ENCODE measurements around the gene SNX33. TPM values are rescaled to one million over a fixed set of nuclear protein-coding genes. Genes with fewer than 3 reads are reported as not detected.

SNX33 gene
- total and polyA plus RNA-seq, 2 donors (not counting 1 experiment from before 2014, with no cell fraction given): 0.22 to 0.59 TPM

DNA sequence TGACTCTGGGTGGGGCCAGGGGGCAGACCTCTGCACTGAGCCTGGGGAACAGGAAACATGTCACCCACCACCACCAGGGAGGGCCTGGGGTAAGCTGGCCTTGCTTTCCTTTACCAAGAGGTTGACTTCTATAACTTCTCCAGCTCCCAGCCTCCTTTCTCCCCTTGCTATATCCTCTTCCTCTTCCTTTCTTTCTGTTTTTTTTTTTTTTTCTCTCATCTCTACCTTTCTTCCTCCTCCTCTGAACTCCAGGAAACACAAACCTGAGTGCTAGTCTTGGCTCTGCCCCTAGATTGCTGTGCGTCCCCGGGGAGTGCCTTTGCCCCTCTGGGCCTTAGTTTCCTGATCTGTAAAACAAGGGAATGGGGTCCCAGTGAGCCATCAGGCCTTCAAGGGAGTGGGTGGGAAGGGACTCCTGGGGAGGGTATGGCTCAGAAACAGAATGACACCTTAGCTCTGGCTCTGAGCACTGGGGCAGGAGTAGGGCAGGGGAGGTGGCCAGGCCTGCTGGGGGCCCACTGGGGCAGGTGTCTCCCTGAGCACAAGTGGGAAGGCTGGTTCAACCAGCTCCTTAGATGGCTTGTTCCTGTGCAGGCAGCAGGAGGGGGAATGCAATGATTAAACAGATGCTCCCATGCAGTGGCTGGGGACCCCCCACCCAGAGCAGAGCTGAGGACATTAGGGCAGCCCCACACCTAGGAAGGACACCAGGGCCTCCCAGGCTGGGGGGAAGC lies 4.3 kb downstream of the SNX33 start:
- no peak overlapping the region for H3K27ac Mint-ChIP-seq
- H3K4me3 Mint-ChIP-seq: no peak overlapping the region
- intact Hi-C loops (cut with micrococcal nuclease): no loop called here
- no peak overlapping the region for H3K4me3 ChIP-seq (ENCODE audit: control extremely low read depth in 1 of 5, extremely low read depth in 1 of 5, insufficient read depth in 1 of 5, low read depth in 2 of 5, low read length in 4 of 5)
- no peak for DNase-seq
- H3K9me3 ChIP-seq (ENCODE audit: control extremely low read depth in 1 of 3, control insufficient read depth in 2 of 3, insufficient read depth in 1 of 3, low read length in 2 of 3): peaks cover 0 to 4% (median 0%) of the 10 kb centered on the region in 3 donors
- no peak overlapping the region for H3K4me2 ChIP-seq (replicated peaks; ENCODE audit: low read depth, low read length, poor library complexity, severe bottlenecking)
- H3K9me3 Mint-ChIP-seq (ENCODE audit: insufficient read depth): no peaks in the 10 kb centered on the region
- H3K36me3 ChIP-seq (replicated peaks in 1 of 2; ENCODE audit: control extremely low read depth in 1 of 2, control insufficient read depth in 1 of 2, extremely low read depth in 1 of 2, insufficient read depth in 2 of 2, low read length in 1 of 2): no peaks in the 10 kb centered on the region
- no peak overlapping the region for H3K27ac ChIP-seq (ENCODE audit: low read length in 2 of 2)
- H3K79me2 ChIP-seq (ENCODE audit: control insufficient read depth, insufficient read depth, low read length): no peaks in the 10 kb centered on the region
- H3K4me1 Mint-ChIP-seq: peaks cover 7% of the 10 kb centered on the region
- no peak for ATAC-seq (ENCODE audit: low read depth)
- H3K4me1 ChIP-seq (ENCODE audit: control insufficient read depth in 2 of 2, insufficient read depth in 2 of 2, low read length in 2 of 2): peaks cover 10 to 11% of the 10 kb centered on the region in 2 donors
- POLR2A ChIA-PET: no interaction called here
- peaks cover 0 to 18% (median 7%) of the 10 kb centered on the region in 4 experiments for H3K27me3 ChIP-seq (replicated peaks in 1 of 4; ENCODE audit: control extremely low read depth in 1 of 4, control insufficient read depth in 3 of 4, insufficient read depth in 4 of 4, low read length in 3 of 4)
- H3K27me3 Mint-ChIP-seq: peaks cover 14% of the 10 kb centered on the region
- H2AFZ ChIP-seq (ENCODE audit: insufficient read depth, low read depth, low read length, poor library complexity, severe bottlenecking): no peak overlapping the region
- H3K9ac ChIP-seq (ENCODE audit: low read length): no peak overlapping the region
- TF ChIP-seq, protein P1, sequence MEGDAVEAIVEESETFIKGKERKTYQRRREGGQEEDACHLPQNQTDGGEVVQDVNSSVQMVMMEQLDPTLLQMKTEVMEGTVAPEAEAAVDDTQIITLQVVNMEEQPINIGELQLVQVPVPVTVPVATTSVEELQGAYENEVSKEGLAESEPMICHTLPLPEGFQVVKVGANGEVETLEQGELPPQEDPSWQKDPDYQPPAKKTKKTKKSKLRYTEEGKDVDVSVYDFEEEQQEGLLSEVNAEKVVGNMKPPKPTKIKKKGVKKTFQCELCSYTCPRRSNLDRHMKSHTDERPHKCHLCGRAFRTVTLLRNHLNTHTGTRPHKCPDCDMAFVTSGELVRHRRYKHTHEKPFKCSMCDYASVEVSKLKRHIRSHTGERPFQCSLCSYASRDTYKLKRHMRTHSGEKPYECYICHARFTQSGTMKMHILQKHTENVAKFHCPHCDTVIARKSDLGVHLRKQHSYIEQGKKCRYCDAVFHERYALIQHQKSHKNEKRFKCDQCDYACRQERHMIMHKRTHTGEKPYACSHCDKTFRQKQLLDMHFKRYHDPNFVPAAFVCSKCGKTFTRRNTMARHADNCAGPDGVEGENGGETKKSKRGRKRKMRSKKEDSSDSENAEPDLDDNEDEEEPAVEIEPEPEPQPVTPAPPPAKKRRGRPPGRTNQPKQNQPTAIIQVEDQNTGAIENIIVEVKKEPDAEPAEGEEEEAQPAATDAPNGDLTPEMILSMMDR (IDR thresholded peaks at IDR 0.05): no peak
- no peak for TF ChIP-seq EZH2 (IDR thresholded peaks at IDR 0.05; ENCODE audit: borderline replicate concordance, insufficient read depth, low read depth, low read length, poor library complexity, severe bottlenecking)
- 87% methylated on average over 2 of the region's 2 CpGs for WGBS (ENCODE audit: insufficient coverage)
- no peaks in the 10 kb centered on the region for H4K20me1 ChIP-seq (ENCODE audit: control insufficient read depth, insufficient read depth, low read length, poor library complexity, severe bottlenecking)
- CTCF ChIA-PET: no interaction called here

DNA sequence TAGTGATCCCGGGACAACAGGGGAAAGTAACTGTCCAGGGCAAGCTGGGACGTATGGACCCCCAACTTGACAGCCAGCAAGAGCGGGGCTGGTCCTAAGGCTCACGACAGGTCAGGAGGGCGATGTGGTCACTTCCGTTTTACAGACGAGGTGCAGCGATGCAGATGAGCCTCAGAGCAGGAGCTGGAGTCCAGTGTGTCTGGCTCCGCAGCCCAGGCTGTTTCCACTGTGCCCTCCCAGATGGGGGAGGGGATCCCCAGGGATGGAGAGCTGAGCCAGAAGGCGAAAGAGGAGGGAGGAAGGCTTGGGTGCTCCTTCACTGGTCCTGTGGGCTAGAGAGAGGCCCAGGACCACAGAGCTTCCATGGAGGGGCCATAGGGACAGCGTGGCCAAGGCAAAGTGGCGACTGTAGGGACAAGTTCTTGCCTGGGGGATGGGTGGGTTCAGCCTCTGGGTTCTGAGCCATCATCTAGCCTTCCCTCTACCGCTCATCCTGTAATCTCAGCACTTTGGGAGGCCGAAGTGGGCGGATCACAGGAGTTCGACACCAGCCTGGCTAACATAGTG lies 5.7 kb downstream of the SNX33 start:
- 93% methylated on average over 14 of the region's 16 CpGs for WGBS (ENCODE audit: insufficient coverage)
- H3K79me2 ChIP-seq (ENCODE audit: control insufficient read depth, insufficient read depth, low read length): no peaks in the 10 kb centered on the region
- intact Hi-C loops (cut with micrococcal nuclease): no loop called here
- H3K4me1 ChIP-seq (ENCODE audit: control insufficient read depth in 2 of 2, insufficient read depth in 2 of 2, low read length in 2 of 2): peaks cover under 1 to 1% of the 10 kb centered on the region in 2 donors
- Mint-ChIP-seq H3K4me1 (peaks cover 2% of the 10 kb centered on the region), H3K27me3 (peaks cover 13% of the 10 kb centered on the region), H3K27ac (no peak overlapping the region), H3K9me3 (ENCODE audit: insufficient read depth) (no peaks in the 10 kb centered on the region), H3K4me3 (no peak overlapping the region)
- H3K27me3 ChIP-seq (replicated peaks in 1 of 4; ENCODE audit: control extremely low read depth in 1 of 4, control insufficient read depth in 3 of 4, insufficient read depth in 4 of 4, low read length in 3 of 4): peaks cover 0 to 5% (median 3%) of the 10 kb centered on the region in 4 experiments
- no peak overlapping the region for H3K4me3 ChIP-seq (ENCODE audit: control extremely low read depth in 1 of 5, extremely low read depth in 1 of 5, insufficient read depth in 1 of 5, low read depth in 2 of 5, low read length in 4 of 5)
- no peak overlapping the region for H3K4me2 ChIP-seq (replicated peaks; ENCODE audit: low read depth, low read length, poor library complexity, severe bottlenecking)
- DNase-seq (no peak), ATAC-seq (ENCODE audit: low read depth) (no peak)
- CTCF ChIA-PET: no interaction called here
- TF ChIP-seq, protein P1 (IDR thresholded peaks at IDR 0.05): no peak
- no peak for TF ChIP-seq EZH2 (IDR thresholded peaks at IDR 0.05; ENCODE audit: borderline replicate concordance, insufficient read depth, low read depth, low read length, poor library complexity, severe bottlenecking)
- H4K20me1 ChIP-seq (ENCODE audit: control insufficient read depth, insufficient read depth, low read length, poor library complexity, severe bottlenecking): no peaks in the 10 kb centered on the region
- POLR2A ChIA-PET: interaction anchor here (0.6 kb wide), 1 partner anchor 88 kb away, joined by 4 read pairs; no protein-coding TSS in a partner anchor
- H3K9me3 ChIP-seq (ENCODE audit: control extremely low read depth in 1 of 3, control insufficient read depth in 2 of 3, insufficient read depth in 1 of 3, low read length in 2 of 3): no peaks in the 10 kb centered on the region
- no peaks in the 10 kb centered on the region for H3K36me3 ChIP-seq (replicated peaks in 1 of 2; ENCODE audit: control extremely low read depth in 1 of 2, control insufficient read depth in 1 of 2, extremely low read depth in 1 of 2, insufficient read depth in 2 of 2, low read length in 1 of 2)
- no peak overlapping the region for H2AFZ ChIP-seq (ENCODE audit: insufficient read depth, low read depth, low read length, poor library complexity, severe bottlenecking)
- no peak overlapping the region for H3K27ac ChIP-seq (ENCODE audit: low read length in 2 of 2)
- H3K9ac ChIP-seq (ENCODE audit: low read length): no peak overlapping the region
